Stimulated activated CD8-positive, alpha-beta memory T cell treated with anti-CD3 and anti-CD28 coated beads, Interleukin-15, amount 100 ng/mL, for 48 hours (primary cell): Measurements from ENCODE around the gene GRIK3.

ENCODE experiments used
- DNase-seq, 2 donors: peaks; one replicate each; pipeline ENCODE4 v3.0.0-alpha.2; 2020; ENCODE audit warnings: low read depth in 2 of 2

The GRIK3 gene

DNA sequence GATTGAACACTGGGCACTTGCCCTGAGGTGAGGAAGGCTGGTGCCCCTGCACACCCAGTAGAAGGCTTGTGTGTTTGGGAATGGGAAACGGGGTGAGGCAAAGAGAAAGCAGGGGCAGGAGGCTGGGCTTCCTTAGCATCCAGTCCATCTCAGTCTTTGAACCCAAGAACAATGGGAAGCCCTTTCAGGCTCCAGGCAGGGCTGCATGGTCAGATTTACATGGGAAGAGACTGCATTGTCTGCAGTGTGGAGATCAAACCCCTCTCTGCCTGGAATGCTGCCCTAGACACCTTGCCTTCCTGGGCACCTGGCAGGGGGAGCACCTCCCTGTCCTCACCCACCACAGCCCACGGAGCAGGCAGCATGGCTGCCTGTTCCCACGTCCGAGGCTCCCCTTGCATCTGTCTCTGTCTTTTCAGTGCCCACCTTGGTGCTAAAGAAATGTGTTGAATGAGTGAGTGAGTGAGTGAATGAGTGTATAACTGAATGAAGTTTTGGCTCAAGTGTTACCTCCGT, 268.5 kb downstream of the GRIK3 start:
- no peak for DNase-seq

DNA sequence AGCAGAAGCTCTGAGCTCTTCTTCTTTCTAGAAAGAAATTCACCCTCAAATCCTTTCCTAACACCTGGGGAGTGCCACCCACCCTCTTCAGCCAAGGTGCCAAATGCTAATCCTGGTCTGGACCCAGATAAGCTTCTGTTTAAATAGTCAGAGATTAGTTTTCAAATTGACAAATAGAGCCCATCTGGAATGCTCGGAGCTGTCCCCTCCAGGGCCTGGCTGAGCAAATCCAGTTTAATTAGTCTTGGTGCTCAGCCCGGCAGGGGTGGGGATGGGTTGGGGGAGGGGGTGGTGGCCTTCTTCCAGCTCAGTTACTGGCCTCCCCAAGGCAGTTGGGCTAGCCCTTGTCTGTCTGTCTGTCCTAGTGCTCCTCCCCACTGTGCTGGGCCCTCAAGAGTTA, 269.5 kb downstream of the GRIK3 start:
- DNase-seq = no peak

- no peak for DNase-seq
Measured at GRCh38 chr1:36763771-36764170, 270.5 kb downstream of the GRIK3 start.

DNA sequence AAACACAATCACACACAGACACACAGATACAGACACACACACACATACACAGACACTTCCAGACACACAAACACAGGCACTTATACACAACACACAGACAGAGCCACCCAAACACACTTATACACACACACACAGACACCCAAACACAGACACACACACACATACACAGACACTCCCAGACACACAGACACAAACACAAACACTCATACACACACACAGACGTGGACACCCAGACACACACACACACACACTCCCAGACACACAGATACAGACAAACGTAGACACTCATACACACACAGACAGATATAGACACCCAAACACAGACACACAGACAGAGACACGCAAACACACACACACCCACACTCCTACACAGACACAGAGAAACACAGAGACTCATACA, 272.1 kb downstream of the GRIK3 start:
- DNase-seq = no peak

DNA sequence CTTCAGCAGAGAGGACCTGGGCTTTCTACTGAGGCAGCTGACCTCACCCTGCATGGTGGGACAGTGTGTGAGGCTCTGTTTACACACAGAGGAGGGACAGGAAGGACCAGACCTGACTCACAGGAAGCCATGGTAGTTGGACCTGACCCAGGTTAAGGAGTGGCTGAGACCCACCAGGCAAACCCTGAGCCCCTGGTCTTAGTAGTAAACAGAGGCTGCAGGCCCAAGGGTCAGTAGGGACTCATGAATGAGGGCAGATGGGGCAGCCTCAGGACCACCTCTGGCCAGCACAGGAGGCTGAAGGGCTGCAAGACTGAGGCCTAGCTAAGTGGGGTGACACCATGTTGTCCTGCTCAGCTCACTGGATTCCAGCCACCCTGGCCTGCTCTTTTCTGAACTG, 273.2 kb downstream of the GRIK3 start:
- DNase-seq = no peak

DNA sequence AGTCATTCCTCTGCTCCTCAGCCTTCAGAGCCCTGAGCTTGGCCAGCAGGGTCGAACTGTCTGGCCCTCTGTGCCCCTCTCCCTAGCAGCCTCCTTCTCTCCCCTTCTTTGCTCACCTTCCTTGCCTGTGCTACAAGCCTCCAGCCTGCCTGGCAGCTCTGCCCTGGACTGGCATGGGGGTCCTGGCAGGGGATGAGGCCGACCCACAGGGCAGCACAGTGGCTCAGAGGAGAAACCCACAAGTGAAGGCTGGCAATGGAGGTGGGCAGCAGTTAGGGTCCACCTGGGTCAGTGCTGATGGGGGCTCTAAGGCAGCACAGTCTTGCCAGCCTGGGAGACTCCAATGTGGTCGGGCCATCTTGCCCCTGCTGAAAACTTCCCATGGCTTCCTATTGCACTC, 274.2 kb downstream of the GRIK3 start:
- no peak for DNase-seq

DNA sequence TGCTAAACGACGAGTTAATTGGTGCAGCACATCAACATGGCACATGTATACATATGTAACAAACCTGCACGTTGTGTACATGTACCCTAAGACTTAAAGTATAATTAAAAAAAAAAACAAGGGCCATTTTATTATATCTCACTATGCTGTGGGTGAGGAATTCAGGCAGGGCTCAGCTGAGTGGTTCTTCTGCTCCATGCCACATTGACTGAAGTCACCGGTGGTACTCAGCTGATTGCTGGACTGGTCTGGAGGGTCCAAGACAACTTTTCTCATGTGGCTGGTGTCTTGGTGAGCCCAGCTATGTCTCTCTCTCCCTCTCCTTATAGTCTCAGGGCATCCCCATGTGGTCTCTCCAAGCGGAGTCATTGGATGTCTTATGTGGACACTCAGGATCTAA, 275.0 kb downstream of the GRIK3 start:
- DNase-seq = no peak

GRCh38 chr1:36755303-36756230, 278.7 kb downstream of the GRIK3 start:
- DNase-seq = no peak

DNA sequence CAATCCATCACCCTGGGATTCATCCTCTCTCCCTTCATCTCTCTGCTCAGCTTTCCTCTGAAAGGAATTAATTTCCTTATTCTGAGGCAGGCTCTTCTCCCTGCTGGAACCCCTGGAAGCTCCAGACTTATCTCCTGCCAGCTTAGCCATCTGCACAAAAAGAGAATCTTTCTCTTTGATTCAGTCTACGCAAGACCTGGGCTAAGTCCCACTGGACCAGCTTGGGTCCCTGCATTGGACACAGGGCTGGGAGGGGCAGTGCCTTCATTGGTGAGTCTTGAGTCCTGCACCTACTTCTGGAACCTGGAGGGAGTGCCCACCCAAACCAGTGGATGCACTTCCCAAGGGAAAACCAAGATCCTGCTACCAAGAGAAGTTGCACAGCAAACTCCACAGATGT, 279.9 kb downstream of the GRIK3 start:
- DNase-seq = no peak

DNA sequence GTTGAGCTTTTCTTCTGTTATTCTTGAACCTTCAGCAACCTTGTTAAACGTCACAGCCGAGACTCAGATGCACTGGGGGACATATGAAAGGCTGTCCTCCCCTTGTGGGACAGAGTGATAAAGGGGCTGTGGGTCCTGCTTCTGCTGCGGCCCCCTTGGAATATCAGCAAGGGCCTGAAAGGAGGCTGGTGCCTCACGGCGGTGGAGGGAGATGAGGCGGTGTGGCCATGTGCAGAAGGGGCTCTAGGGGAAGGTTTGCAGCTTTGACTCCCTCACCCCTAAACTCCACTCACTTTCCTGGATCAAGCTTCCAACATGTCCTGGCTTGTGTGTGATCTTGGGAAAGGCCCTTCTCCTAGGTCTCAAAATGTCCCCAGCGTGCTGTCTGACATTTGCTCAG, 280.9 kb downstream of the GRIK3 start:
- DNase-seq = no peak

- DNase-seq = no peak
Measured at GRCh38 chr1:36752891-36753361, 281.4 kb downstream of the GRIK3 start.

- no peak for DNase-seq
Measured at GRCh38 chr1:36752431-36752830, 281.9 kb downstream of the GRIK3 start.

GRCh38 chr1:36751525-36751924, 282.8 kb downstream of the GRIK3 start:
- DNase-seq = no peak

DNA sequence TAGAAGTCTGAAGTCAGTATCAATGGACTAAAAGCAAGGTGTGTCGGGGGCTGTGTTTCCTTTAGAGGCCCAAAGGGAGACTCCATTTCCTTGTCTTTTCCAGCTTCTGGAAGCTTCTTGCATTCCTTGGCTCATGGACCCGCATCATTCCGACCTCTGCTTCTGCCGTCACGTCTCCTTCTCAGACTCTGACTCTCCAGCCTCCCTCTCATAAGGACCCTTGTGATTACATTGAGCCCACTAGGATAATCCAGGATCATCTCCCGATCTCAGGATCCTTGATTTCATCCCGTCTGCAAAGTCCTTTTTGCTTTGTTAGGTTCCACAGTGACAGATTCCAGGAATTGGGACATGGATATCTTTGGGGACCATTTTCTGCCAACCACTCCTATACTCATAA, 285.8 kb downstream of the GRIK3 start:
- DNase-seq = no peak
